CD4-positive, alpha-beta T cell treated with Interleukin-17A for 4 hours (primary cell): ENCODE results near the gene PRKCH.

Experiments
- DNase-seq: peaks from one replicate; pipeline ENCODE4 v3.0.0-alpha.2; 2020; ENCODE audit warnings: mixed read lengths

PRKCH gene

DNA sequence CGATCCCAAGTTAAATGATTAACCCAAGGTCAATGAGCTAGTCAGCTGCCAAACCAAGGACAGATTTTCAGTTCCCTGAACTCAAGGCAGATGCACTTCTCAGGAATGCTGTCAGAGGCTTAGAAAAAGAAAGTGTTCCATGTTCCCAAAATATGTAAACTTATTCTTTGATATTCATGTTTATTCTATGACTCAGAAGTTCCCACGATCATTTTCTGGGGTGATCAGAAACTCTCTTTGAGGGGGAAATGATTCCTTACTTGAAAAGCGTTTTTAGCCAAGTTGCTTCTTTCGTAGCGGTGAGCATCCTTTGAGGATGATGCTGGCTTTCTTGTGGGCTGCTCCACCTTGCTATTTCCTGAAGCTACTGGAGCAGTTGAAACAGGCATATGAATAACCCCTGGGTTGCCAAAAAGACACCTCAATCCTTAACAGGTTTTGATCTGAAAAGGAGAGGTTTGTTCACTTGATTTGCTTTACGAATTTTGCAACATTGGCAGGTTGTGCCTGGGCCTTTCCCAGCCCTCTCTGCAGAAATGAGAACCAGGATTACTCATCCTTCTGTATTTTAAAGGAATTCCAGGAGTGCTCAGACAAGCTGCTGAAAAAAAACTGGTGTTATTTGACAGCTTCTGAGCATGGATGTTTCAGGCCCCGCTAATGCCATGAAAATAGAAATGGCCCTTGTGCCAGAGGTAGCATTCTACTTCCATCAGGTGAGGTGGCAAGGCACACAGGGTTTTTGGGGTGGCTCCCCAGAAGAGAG, 252.6 kb downstream of the PRKCH start:
- peak; percentile 41 for DNase-seq

DNA sequence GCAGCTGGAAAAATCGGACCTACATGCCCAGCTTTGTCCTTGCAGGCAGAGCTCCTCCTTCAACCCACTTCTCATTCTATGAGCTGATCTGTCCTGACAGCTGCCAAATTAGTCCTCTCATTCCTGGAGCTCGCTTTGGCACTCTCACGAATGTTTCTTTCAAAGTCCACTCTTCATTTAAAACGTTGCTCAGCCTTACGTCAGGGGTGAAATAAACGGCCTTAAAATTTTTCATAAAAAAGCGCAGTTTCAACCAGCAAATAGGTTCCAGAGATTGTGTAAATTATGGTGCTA, 253.1 kb downstream of the PRKCH start:
- no peak for DNase-seq

DNA sequence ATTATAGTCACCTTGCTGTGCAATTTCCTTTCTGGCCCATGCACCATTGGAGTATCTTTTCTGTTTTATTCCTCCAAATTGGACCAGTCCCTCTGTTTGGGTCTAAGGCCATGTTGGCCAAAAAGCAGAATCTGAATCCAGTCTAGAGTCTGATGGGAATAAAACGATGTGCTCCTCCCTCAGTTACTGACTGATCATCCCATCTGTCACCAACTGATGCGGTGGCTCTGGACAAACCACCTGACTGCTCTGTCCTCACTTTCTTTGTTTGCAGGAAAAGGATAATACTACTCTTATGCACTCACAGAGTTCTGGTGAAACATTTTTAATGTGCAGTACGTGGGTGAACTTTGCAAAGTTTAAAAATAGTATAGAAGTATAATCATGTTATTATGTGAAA, 253.7 kb downstream of the PRKCH start:
- no peak for DNase-seq

DNA sequence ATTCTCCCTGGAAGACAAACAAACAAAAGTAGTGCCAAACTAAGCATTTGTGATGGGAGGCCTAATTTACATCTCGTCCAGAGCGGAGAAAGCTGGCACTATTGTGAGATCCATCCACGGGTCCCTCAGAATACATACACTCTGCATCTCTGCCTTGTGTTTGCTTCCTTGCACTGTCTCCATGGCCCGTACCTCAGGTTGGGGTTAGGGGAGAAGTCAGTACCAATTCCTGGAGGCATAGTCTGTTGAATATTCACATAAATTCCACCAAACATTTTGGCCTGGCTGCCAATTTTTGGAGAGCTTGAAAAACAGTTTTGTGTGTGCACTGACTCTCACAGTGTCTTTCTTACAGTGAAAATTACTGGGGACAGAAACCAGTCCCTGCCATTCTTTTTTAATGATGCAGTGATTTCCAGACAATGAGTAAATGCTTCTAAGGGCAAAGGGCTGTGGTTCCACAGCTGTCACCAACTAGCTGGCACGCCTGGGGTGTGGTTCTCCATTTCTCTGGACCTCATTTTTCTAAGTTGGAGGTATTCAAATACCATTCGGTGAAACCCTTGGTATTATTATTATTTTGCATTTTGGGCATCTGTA, 254.3 kb downstream of the PRKCH start:
- no peak for DNase-seq

DNA sequence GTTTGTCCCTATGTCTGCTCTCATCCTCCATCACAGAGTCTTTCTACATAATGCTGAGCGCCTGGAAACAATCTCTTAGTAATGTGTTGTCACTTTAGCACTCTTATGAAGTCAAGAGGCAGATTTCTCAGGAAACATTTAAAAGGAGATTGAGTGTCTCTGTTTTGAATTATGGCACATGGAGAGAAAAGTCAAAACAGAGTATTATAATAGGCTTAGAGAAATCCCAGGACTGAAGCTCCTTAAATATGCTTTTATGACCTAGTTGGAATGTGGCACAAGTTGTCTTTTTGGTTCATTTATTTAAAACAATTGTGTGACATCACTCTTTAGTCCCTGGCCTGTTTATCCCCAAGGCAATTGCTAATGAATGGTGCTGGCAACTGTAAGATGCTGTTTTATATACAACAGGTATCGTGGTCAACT, 256.1 kb downstream of the PRKCH start:
- DNase-seq, result no peak

DNA sequence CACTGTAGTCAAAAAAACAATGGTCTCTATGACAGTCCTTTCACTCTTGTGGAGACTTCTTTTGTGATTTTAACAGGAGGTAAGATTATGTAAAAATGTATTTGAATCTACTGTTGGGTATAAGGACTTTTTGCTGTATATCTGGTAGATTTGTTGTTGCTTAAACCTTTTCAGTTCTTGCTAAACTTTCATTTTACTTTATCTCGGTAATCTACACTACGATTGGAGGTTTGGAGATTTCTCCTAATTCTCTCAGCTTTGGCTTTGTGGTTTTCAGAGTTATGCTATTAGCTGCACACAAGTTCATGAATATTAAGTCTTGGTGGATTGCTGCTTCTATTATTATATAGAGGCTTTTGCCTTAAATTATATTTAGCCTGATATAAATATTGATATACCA, 257.4 kb downstream of the PRKCH start:
- DNase-seq, result no peak

DNA sequence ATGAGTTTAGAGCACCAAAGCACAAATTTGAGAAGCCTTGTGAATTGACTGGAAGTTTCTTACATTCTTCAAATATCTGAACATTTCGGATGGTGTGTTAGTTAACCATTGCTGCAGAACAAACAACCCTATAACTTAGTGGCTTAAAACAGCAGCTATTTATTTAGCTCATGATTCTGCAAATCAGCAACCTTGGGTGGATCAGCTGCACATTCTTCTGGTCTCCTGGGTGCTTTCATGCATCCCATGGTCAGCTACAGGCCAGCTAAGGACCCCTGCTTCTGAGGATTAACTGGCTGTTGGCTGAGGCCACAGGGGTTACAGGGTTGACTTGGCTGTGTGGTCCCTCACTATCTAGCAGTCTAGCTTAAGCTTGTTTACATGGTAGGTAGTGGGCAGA, 260.0 kb downstream of the PRKCH start:
- no peak for DNase-seq

DNA sequence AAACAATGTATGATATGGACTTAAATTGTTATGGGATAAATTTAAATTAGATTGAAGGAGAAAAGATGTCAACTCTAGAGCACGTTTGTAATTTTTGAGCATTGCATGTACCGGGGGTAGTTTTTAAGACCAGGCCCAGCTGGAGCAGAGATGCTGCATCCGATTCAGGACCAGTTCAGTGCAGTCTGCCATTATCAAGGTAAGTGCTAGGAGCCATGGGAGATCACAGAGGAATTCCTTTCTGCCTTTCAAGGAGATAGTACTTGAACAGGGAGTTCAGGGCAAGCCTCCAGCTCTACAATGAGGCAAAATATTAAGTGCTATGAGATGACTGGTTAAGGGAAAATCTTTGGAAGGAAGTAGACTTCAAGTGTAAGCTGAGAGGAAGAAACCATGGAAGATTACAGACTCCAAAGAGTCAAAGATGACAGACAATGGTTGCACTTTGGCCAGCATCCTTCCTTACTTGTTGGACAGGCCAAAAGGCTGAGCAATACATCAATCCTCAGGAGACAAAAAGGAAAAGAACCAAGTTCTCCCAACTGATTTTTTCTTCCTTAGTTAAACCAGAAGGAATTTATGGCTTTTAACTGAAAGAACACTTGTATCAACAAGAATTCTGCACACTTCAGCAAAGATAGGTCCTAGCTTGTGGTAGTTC, 260.7 kb downstream of the PRKCH start:
- DNase-seq, result no peak

DNA sequence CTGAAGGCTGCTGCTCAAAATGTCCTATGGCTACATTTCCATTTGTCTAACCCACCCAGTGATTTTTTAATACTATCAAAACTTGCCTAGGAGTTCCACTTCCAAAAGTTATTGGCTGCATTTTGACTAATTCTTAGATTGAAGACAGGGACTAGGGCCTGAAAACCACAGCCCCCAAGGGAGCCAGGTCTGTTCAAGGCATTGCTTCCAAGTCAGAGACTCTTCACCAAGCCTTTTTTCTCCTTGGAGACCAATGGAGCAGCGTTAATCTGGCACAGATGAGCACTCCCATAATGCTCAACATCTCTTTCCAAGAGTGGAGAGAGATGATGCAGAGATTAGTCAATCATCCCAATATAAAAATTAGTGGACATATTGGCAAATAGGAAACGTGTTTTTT, 261.4 kb downstream of the PRKCH start:
- no peak for DNase-seq

DNA sequence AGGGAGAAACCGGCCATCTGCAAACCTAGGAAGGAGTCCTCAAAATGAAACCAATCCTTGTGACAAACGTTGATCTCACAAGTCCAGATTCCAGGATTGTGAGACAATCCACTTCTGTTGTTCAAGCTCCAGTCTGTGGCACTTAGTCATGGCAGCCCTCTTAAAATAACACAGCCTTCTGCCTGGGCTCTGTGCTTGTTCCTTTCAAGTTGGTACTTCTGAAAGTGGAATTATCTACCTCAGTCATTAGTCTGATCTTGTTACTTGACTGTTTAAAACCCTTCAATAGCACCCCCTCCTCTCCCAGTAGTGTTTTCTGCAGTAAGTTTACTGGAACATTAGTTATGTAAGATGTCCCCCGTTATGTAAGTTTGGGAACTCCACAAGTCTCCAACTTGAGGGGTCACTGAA, 263.0 kb downstream of the PRKCH start:
- no peak for DNase-seq

DNA sequence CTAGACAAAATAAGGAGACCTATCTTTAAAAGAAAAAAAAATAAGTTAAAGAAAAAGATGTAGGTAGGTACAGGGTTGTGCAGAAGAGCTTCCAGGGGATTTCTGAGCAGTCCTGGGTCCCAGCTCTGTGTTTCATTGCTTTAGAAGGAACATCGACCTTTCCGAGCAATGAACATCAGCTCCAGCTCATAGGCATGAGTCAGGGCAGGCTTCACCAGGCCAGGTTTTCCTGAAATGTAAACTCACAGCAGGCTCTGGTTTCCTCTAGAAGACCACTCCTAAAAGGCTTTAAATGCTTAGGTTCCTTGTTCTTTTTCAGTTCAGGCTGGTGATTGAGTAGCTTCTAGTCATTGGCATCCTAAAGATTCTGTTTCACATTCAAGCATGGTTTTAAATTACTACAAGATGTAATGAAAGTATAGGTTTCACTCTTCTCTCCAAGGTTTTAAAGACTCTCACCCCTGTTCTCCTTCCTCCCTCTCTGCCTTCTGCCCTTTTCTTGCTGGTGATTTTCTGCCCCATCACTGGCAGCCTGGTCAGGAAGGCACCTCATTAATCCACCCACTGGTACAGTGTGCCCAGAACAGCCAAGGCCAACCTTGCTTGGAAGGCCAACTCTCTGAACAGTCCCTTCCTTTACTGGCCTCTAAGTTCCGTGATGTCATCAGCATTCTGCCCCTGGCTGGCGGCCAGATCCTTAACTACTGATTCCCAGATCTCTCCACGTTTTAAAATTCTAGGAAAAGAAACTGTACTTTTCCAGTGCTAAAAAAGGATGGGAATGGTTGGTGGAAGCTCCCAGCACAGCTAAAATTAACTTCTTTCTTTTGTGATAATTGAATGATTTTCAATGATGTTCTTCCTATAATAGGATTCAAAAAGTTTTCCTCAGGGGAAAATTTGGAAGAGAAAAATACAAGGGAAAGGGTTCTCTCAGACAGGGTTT, 264.5 kb downstream of the PRKCH start:
- DNase-seq, result no peak

DNA sequence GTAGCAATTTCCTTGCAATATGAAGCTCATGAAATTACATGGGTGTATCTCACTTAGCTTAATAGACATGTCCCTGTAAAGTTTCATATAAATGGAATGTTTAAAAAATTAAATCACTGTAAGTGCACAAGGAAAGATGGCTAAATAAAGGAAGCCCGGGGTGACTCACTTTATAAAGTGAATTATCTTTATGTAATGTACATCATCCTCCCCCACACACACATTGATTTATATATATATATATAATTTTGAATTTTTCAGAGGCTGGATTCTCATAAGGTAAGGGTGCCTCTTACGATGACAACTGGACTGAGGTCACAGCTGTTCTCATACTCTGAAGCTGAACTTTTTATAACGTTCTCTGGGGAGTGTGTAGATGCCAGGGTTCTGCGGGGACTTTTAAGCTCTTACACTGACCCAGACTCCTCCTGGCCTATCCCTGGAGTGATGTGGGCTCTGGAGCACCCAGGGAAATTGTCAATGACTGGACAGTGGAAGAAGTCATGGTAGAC, 265.2 kb downstream of the PRKCH start:
- DNase-seq, result no peak

DNA sequence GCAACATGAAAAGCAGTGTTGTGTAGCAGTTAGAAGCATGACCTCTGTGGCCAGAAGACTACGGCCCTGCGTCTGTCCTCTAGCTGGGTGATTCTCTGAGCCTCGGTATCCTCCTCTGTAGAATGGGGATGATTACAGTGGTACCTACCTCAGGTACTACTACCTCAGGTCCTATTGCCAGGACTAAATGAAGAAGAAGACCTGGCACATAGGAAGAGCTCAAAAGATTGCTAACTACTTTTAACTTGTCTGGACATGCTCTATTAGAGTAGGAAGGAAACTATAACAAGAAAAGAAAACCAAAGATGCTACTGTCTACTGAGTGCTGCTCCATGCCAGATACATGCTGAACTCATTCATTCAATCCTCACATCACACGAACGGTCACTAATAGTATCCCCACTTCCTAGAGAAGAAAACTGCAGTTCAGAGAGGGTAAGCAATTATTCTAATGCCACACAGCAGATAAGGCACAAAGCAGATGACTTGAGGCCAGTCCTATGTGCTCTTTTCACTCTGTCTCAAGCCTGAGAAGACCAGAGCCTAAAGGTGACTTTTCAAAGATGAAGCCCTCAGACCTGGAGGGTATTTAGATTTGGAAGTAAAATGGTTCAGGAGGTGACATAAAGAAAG, 265.8 kb downstream of the PRKCH start:
- no peak for DNase-seq

DNA sequence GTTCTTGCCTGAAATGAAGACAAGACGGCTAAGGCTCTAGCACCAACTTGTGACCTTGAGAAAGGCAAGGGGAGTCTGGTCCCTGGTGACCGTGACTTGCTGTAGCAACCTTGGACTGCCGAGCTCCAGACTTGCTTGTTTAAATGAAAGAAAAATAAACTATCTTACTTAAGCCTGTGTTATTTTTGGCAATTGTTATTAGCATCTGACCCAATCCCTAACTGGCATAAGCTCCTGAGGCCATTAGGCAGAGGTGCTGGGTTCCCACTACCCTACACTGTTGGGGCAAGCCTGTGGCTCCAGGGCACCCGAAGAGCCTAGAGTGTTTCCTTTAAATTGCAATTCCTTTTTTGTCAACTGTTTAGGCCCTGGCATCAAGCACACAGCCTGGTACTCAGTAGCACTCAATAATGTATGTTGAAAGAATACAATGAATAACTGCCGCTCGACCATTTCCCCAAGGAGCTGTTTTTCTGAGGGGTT, 267.1 kb downstream of the PRKCH start:
- DNase-seq, result no peak

DNA sequence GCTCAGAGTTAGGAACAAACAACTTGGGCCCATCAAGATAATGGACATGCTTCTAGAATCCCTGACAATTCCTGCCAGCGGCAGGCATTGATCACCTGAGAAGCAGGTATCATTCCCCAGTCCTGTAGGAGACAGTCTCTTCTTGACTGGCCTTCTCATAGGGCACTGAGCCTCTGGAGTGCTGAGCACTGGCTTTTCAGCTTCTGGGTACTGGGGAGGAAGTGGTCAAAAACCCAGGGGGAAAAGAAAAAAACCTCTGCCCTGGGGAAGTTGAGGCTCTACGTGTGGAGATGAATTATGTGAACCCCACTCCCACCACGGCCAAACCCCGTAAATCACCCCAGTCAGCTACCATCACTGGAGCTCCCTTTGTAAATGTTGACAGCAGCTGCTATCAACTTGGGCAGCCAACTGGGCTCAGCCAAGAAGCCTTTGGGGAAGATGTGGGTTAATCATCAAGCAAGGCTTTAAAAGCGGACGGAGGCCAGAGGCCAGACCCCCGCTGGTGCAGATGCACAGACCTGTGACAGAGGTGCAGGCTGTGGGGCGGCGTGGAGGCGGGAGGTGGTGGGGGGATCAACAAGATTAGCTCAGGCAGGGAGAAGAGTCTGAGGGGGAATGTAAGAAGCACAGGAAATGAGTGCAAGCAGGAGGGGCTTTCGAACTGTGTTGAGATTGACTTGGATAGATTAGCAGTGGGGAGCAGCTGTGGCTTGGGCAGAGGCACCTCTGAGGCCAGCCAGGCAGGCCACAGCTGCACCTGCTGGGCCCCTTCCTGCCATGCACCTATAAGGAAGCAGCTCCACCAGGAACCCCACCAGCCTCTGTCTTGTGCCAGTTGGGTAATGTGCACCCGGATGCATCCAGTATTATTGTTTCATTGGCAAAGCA, 268.6 kb downstream of the PRKCH start:
- no peak for DNase-seq

DNA sequence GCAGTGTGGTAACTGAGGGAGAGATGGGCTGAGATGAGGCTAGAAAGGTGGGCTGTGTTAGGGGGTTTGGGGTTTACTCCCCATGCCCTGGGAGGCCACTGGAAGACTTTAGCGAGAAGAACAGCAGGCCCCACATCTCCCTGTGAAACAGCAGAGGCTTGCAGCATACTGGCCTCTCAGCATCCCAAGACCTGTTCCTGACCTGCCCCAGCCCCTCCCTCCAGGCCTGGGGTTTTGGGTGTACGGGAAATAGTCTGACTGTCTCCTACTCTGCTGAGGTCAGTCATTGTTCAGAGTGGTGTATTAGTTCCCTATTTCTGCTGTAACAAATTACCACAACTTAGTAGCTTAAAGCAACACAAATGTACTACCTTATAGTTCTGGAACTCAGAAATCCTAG, 270.5 kb downstream of the PRKCH start:
- no peak for DNase-seq

DNA sequence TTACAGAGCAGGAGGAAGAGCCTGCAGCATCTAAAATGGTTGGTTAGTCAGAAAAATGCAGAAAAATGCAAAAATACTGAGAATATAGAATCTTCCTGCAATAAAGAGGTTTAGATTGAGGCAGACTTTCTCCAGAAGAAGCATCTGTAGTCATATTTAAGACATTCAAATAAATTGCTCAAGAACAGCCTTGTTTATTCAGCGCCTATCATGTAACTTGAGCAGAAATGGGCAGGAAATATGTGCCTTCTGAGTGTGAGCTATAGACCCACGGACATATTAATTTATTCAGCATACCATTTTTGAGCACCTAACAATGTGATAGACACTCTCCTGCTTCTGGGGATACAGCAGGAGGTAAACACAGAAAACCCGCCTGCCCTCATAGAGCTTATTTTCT, 272.0 kb downstream of the PRKCH start:
- no peak for DNase-seq

DNA sequence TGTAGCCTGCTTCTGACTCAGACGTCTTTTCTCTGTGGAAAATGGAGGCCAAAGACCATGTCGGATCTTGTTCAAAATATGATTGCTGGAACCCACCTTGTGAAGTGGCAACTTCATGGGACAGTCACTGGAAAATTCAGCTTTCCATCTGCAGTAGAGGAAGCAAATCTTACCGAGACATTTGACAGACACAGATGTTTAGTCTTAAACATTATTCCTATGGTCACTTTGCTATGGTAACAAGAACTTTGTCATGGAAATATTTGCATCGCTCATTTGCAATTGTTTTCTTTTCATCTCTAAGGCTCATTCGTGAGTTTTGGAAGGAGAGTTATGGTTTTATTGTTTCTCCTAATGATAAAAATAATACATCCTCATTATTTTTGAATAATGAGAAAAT, 275.6 kb downstream of the PRKCH start:
- no peak for DNase-seq

DNA sequence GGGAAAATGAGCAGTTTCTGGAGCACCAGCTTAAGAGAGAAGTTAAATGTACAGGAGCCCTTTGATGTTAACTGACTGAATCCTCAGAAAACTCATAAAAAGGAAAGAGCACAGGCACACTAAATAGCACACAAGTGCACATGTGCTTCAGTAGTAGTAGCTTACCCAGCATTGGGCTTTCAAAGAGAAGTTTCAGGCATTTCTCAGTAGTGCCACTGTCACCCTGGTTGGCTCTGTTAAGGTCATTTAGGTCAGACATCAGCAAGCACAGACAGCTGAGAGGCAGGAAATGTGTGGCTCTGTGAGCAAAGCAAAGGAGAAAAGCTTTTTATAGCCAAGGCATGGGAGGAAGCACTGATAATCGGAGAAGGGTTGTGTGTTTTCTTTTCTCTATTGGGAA, 277.6 kb downstream of the PRKCH start:
- DNase-seq, result peak; percentile 26

DNA sequence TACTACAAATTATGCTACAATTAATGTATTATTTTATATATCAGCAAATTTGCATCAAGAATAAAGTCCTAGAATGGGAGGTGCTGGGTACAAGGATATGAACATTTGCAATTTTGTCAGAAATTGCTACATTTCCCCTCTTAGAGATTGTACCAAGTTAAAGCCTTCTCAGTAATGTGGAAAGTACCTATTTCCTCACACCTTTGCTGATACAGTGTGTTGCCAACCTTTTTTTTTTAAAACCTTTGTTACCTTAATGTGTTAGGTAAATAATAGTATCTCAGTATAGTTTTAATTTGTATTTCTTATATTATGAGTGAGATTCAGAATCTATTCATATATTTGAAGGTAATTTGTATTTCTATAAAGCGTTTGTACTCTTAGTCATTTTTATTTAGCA, 278.6 kb downstream of the PRKCH start:
- no peak for DNase-seq
